H1 (cell line): Measurements from ENCODE around the gene VSNL1. TPM values are rescaled to one million over a fixed set of nuclear protein-coding genes. Genes with fewer than 3 reads are reported as not detected.

Experiments
- CTCF ChIA-PET: fragments of 300-600 bp; sonication (Branson Sonifier 250); formaldehyde crosslinking; loops from one replicate; lab custom pipeline; 2021; ENCODE audit not compliant: partially characterized antibody; lab: Charles Lee
- POLR2A ChIA-PET: fragments of 300-600 bp; sonication (Branson Sonifier 250); formaldehyde crosslinking; loops from one replicate; lab custom pipeline; 2021; ENCODE audit warnings: inconsistent platforms; ENCODE audit not compliant: partially characterized antibody; lab: Charles Lee
- DNase-seq, 2 experiments: peaks; one replicate each; pipeline versions ENCODE4 v3.0.0 to v3.0.0-alpha.2; 2010 to 2022; ENCODE audit warnings: low spot score in 2 of 2, low read depth in 1 of 2, mixed read lengths in 1 of 2
- FAIRE-seq: peaks from 2 replicates; lab custom pipeline; 2011; peaks lifted over from hg19 to GRCh38; lab: Jason Lieb, UNC
- H2AFZ ChIP-seq: 2 replicates; pipeline ENCODE4 v1.8.1; 2012; ENCODE audit warnings: low read length, inconsistent platforms
- H2AK5ac ChIP-seq: 2 replicates; pipeline ENCODE4 v1.6.1; 2013; ENCODE audit warnings: low read depth, low read length
- H2BK120ac ChIP-seq: replicated peaks from 2 replicates; pipeline ENCODE3; 2013; ENCODE audit warnings: low read depth, low read length, inconsistent platforms
- H2BK12ac ChIP-seq: 2 replicates; pipeline ENCODE4 v1.6.1; 2013; ENCODE audit warnings: low read depth, low read length
- H2BK15ac ChIP-seq: 2 replicates; pipeline ENCODE4 v1.6.1; 2013; ENCODE audit warnings: low read length
- H2BK20ac ChIP-seq: 2 replicates; pipeline ENCODE4 v1.6.1; 2013; ENCODE audit warnings: low read length
- H2BK5ac ChIP-seq: 2 replicates; pipeline ENCODE4 v1.6.1; 2013; ENCODE audit warnings: low read depth, low read length
- H3K14ac ChIP-seq: 2 replicates; pipeline ENCODE4 v1.6.1; 2013; ENCODE audit warnings: inconsistent platforms; ENCODE audit not compliant: insufficient read length
- H3K18ac ChIP-seq: 2 replicates; pipeline ENCODE4 v1.6.1; 2013; ENCODE audit warnings: low read length; ENCODE audit errors: extremely low read depth
- H3K23ac ChIP-seq: 2 replicates; pipeline ENCODE4 v1.6.1; 2013; ENCODE audit warnings: inconsistent platforms; ENCODE audit not compliant: insufficient read length
- H3K23me2 ChIP-seq: 2 replicates; pipeline ENCODE4 v1.6.1; 2013; ENCODE audit warnings: low read depth, low read length
- H3K27ac ChIP-seq: 2 replicates; pipeline ENCODE4 v1.6.1; 2011; ENCODE audit warnings: low read depth, low read length, inconsistent platforms
- H3K27me3 ChIP-seq, 4 experiments: replicated peaks in 1 of 4; 1 replicate in 1 of 4; 2 replicates in 3 of 4; pipeline versions ENCODE4 v1.6.1 to v1.8.1; 2011 to 2013; ENCODE audit warnings: low read length in 3 of 4, mild to moderate bottlenecking in 3 of 4, inconsistent platforms in 2 of 4, mixed read lengths in 2 of 4, moderate library complexity in 1 of 4; ENCODE audit not compliant: control insufficient read depth in 3 of 4, insufficient read depth in 3 of 4; ENCODE audit errors: extremely low read depth in 1 of 4
- H3K36me3 ChIP-seq, 4 experiments: 2 replicates each; pipeline versions ENCODE4 v1.6.1 to v1.8.1; 2011 to 2013; ENCODE audit warnings: mild to moderate bottlenecking in 4 of 4, low read length in 3 of 4, moderate library complexity in 2 of 4, control low read depth in 1 of 4, inconsistent platforms in 1 of 4; ENCODE audit not compliant: insufficient read depth in 4 of 4, control insufficient read depth in 2 of 4
- H3K4ac ChIP-seq: replicated peaks from 2 replicates; pipeline ENCODE3; 2013; ENCODE audit warnings: low read length, low read depth, mixed read lengths, inconsistent platforms; ENCODE audit not compliant: insufficient read length
- H3K4me1 ChIP-seq, 4 experiments: replicated peaks in 1 of 4; 1 replicate in 1 of 4; 2 replicates in 3 of 4; pipeline versions ENCODE4 v1.6.1 to v1.8.1; 2011 to 2013; ENCODE audit warnings: low read length in 3 of 4, inconsistent platforms in 2 of 4, mixed read lengths in 1 of 4; ENCODE audit not compliant: insufficient read depth in 4 of 4, control insufficient read depth in 3 of 4
- H3K4me2 ChIP-seq, 2 experiments: 2 replicates each; pipeline versions ENCODE4 v1.6.1 to v1.8.1; 2011 to 2013; ENCODE audit warnings: low read depth in 2 of 2, low read length in 2 of 2, control low read depth in 1 of 2, inconsistent platforms in 1 of 2, mild to moderate bottlenecking in 1 of 2; ENCODE audit not compliant: insufficient read depth in 1 of 2
- H3K4me3 ChIP-seq, 4 experiments: fragments of 200-600, 300-600 bp in 1 of 4; sonication (generic), shearing (Covaris generic), sonication (Bioruptor Twin) in 1 of 4; 2 replicates each; pipeline versions ENCODE4 v1.5.1 to v1.8.1; 2011 to 2016; ENCODE audit warnings: low read length in 4 of 4, low read depth in 3 of 4, control low read depth in 2 of 4, inconsistent platforms in 2 of 4, mild to moderate bottlenecking in 2 of 4, mixed read lengths in 1 of 4, moderate library complexity in 1 of 4; ENCODE audit not compliant: insufficient read depth in 2 of 4; ENCODE audit errors: extremely low read depth in 1 of 4
- H3K56ac ChIP-seq: replicated peaks from 2 replicates; pipeline ENCODE3; 2013; ENCODE audit warnings: low read depth, mild to moderate bottlenecking, mixed read lengths, low read length, inconsistent platforms; ENCODE audit not compliant: insufficient read length
- H3K79me1 ChIP-seq: 2 replicates; pipeline ENCODE4 v1.6.1; 2013; ENCODE audit warnings: low read depth, low read length, control low read depth
- H3K79me2 ChIP-seq, 2 experiments: 2 replicates each; pipeline versions ENCODE4 v1.6.1 to v1.8.1; 2012 to 2013; ENCODE audit warnings: low read length in 2 of 2, mild to moderate bottlenecking in 2 of 2, inconsistent platforms in 1 of 2; ENCODE audit not compliant: insufficient read depth in 2 of 2, control insufficient read depth in 1 of 2
- H3K9ac ChIP-seq, 4 experiments: replicated peaks in 1 of 4; 1 replicate in 1 of 4; 2 replicates in 3 of 4; pipeline versions ENCODE4 v1.6.1 to v1.8.1; 2011 to 2013; ENCODE audit warnings: low read depth in 3 of 4, low read length in 3 of 4, control low read depth in 2 of 4, mild to moderate bottlenecking in 2 of 4, moderate library complexity in 2 of 4, inconsistent platforms in 1 of 4; ENCODE audit errors: extremely low read depth in 1 of 4
- H3K9me3 ChIP-seq, 2 experiments: 2 replicates each; pipeline versions ENCODE4 v1.6.1 to v1.8.1; 2012 to 2013; ENCODE audit warnings: mild to moderate bottlenecking in 2 of 2, moderate library complexity in 2 of 2, control low read depth in 1 of 2, inconsistent platforms in 1 of 2, low read depth in 1 of 2, low read length in 1 of 2, mixed read lengths in 1 of 2; ENCODE audit not compliant: insufficient read depth in 2 of 2
- H4K20me1 ChIP-seq, 2 experiments: replicated peaks in 1 of 2; 2 replicates each; pipeline versions ENCODE3 to v1.8.1; 2011 to 2013; ENCODE audit warnings: inconsistent platforms in 2 of 2, low read length in 2 of 2, mild to moderate bottlenecking in 1 of 2; ENCODE audit not compliant: insufficient read depth in 2 of 2, control insufficient read depth in 1 of 2
- H4K5ac ChIP-seq: 2 replicates; pipeline ENCODE4 v1.6.1; 2013; ENCODE audit warnings: low read length, low read depth, mixed read lengths, inconsistent platforms; ENCODE audit not compliant: insufficient read length
- H4K8ac ChIP-seq: 2 replicates; pipeline ENCODE4 v1.8.0; 2013; ENCODE audit warnings: mild to moderate bottlenecking, moderate library complexity, low read length, inconsistent platforms; ENCODE audit not compliant: insufficient read depth; ENCODE audit errors: extremely low read depth
- H4K91ac ChIP-seq: replicated peaks from 2 replicates; pipeline ENCODE3; 2013; ENCODE audit warnings: low read length, mixed read lengths, inconsistent platforms; ENCODE audit not compliant: insufficient read length
- E2F6 ChIP-seq: IDR thresholded peaks from 2 replicates; pipeline ENCODE4 v1.6.1; 2012; ENCODE audit warnings: inconsistent platforms
- HDAC2 ChIP-seq, 2 experiments: fragments of 300-600 bp in 1 of 2; sonication (generic) in 1 of 2; IDR thresholded peaks; 2 replicates each; pipeline ENCODE4 v1.6.1; 2011 to 2012; ENCODE audit warnings: low read depth in 2 of 2, low read length in 2 of 2, mild to moderate bottlenecking in 2 of 2, moderate library complexity in 2 of 2, borderline replicate concordance in 1 of 2, inconsistent platforms in 1 of 2
- HDAC6 ChIP-seq: IDR thresholded peaks from one replicate; pipeline ENCODE4 v1.7.1; 2012; ENCODE audit warnings: low read depth, mild to moderate bottlenecking, inconsistent platforms, low read length, moderate library complexity
- NRF1 ChIP-seq: IDR thresholded peaks from 2 replicates; pipeline ENCODE4 v1.6.1; 2011; ENCODE audit warnings: mild to moderate bottlenecking, low read depth, low read length, improper control_type of control experiment
- RBBP5 ChIP-seq: IDR thresholded peaks from 2 replicates; pipeline ENCODE4 v1.7.1; 2012; ENCODE audit warnings: low read depth, mild to moderate bottlenecking, inconsistent platforms, low read length, moderate library complexity, borderline replicate concordance
- RNF2 ChIP-seq: fragments of 200-900, 300-1000 bp; sonication (generic); IDR thresholded peaks from 2 replicates; pipeline ENCODE4 v1.7.1; 2016; ENCODE audit warnings: borderline replicate concordance, low read depth, mild to moderate bottlenecking, antibody characterized with exemption, low read length; ENCODE audit not compliant: poor library complexity, severe bottlenecking; ENCODE audit errors: missing control alignments
- SIRT6 ChIP-seq: IDR thresholded peaks from one replicate; pipeline ENCODE4 v1.7.1; 2012; ENCODE audit warnings: low read length, inconsistent platforms
- SIX5 ChIP-seq: IDR thresholded peaks from 2 replicates; pipeline ENCODE4 v1.6.1; 2011; ENCODE audit warnings: mild to moderate bottlenecking, low read depth, low read length
- SRF ChIP-seq: IDR thresholded peaks from 2 replicates; pipeline ENCODE4 v1.6.1; 2011; ENCODE audit warnings: mild to moderate bottlenecking, low read depth, low read length, moderate library complexity
- TAF1 ChIP-seq: IDR thresholded peaks from 2 replicates; pipeline ENCODE4 v1.6.1; 2011; ENCODE audit warnings: mild to moderate bottlenecking, low read depth, low read length
- WGBS, 2 experiments: shearing (Covaris generic) in 1 of 2; methylation state at CpG; one replicate each; pipeline versions ENCODE4 v1.1.6 to v1.1.7; 2013 to 2015; ENCODE audit warnings: low lambda C conversion rate in 2 of 2, mixed read lengths in 2 of 2, inconsistent platforms in 1 of 2, low coverage in 1 of 2, missing lambda C conversion rate in 1 of 2; ENCODE audit not compliant: insufficient replicate concordance in 2 of 2, insufficient coverage in 1 of 2, insufficient read length in 1 of 2; ENCODE audit errors: extremely low coverage in 1 of 2, missing lambda C conversion rate in 1 of 2; 5-methylcytosine and 5-hydroxymethylcytosine counted together
- polyA plus RNA-seq, 7 experiments: library from polyadenylated mRNA; depleted of rRNA in 3 of 7; stranded (reverse) in 5 of 7; unstranded in 2 of 7; fragments of >200 nt in 5 of 7; fragments of 200-250 nt in 2 of 7; gene quantifications; 1 replicate in 5 of 7; 2 replicates in 1 of 7; 4 replicates in 1 of 7; pipeline versions ENCODE4 v1.2.1 to v1.2.3, GENCODE V29; 2011 to 2013; ENCODE audit warnings: missing spikeins in 2 of 7, mixed read lengths in 2 of 7
- total RNA-seq: library from RNA; stranded (reverse); fragmentation: NEBNext Ultra II Directional; extraction: Animal tissue kit (Norgen Biotek cat#: 25700); gene quantifications from 2 replicates; pipeline ENCODE4 v1.2.1, GENCODE V29; 2021

VSNL1 gene
- total and polyA plus RNA-seq, 2 of the 8 experiments (the other 6 are each of a cell fraction or from before 2014, with no cell fraction given): 49.4 to 108 TPM

- Histone ChIP-seq H2BK12ac (no peak overlapping the region), H3K9ac (no peak overlapping the region), H4K8ac (no peak overlapping the region), H3K56ac (no peak overlapping the region), H3K4me3 (no peak overlapping the region), H3K4me2 (no peak overlapping the region), H2BK15ac (no peak overlapping the region), H3K79me2 (no peaks in the 10 kb centered on the region), H3K27ac (no peak overlapping the region), H2AFZ (no peak overlapping the region), H3K14ac (no peak overlapping the region), H3K23ac (no peak overlapping the region), H3K36me3 (peaks cover 2 to 12% (median 7%) of the 10 kb centered on the region in 4 experiments; a peak in 4 of 8 replicates), H4K91ac (no peak overlapping the region), H3K4me1 (no peaks in the 10 kb centered on the region), H2BK120ac (no peak overlapping the region), H3K23me2 (no peaks in the 10 kb centered on the region; the same call in 1 of the 2 replicates), H3K4ac (no peak overlapping the region), H3K27me3 (no peaks in the 10 kb centered on the region), H4K5ac (no peak overlapping the region), H2AK5ac (no peak overlapping the region), H3K18ac (no peak overlapping the region), H4K20me1 (peaks cover 0 to 3% of the 10 kb centered on the region in 2 experiments), H3K9me3 (no peaks in the 10 kb centered on the region), H3K79me1 (no peaks in the 10 kb centered on the region), H2BK20ac (no peak overlapping the region), H2BK5ac (no peak overlapping the region)
- 86% methylated on average over 4 of the region's 4 CpGs; no CpG with 5 or more reads in 1 of the 2 experiments for WGBS, 2 experiments
- CTCF ChIA-PET: interaction anchor here (0.8 to 11.1 kb wide), 3 partner anchors 13 to 154 kb away, joined by 3 to 119 read pairs (median 3); no protein-coding TSS in a partner anchor
- no peak for FAIRE-seq
- DNase-seq: no peak
- no peak for TF ChIP-seq TAF1
- no peak for TF ChIP-seq SIX5
- TF ChIP-seq HDAC6: no peak
- TF ChIP-seq RNF2: no peak
- TF ChIP-seq RBBP5: no peak
- TF ChIP-seq NRF1: no peak
- no peak for TF ChIP-seq HDAC2 (IDR thresholded peaks at IDR 0.05; ENCODE audit: borderline replicate concordance in 1 of 2, low read depth in 2 of 2, low read length in 2 of 2)
- no peak for TF ChIP-seq SRF
- TF ChIP-seq SIRT6: no peak
- no peak for TF ChIP-seq E2F6
- TF ChIP-seq, all 59 proteins: peak for 0
- POLR2A ChIA-PET: no interaction called here
These were observed 117.3 kb downstream of the VSNL1 start for GRCh38 chr2:17657759-17658158.
